Right atrium auricular region (tissue), 2 donors: ENCODE data around the gene RPL23. TPM values are rescaled to one million over a fixed set of nuclear protein-coding genes. Genes with fewer than 3 reads are reported as not detected.
A peak's percentile ranks its signal among the peaks of the same experiment; 100 is the strongest.

ENCODE experiments used
- DNase-seq: peaks from one replicate; pipeline ENCODE4 v3.0.0-alpha.2; 2019; ENCODE audit warnings: low spot score
- H3K27ac ChIP-seq, 2 donors: fragments of 200-600 bp; sonication (generic); 1 replicate in 1 of 2; 2 replicates in 1 of 2; pipeline ENCODE4 v1.5.1; 2016 to 2019
- H3K27me3 ChIP-seq, 2 donors: fragments of 200-600 bp; sonication (generic); one replicate each; pipeline versions ENCODE4 v1.5.1 to v1.6.0; 2017 to 2019
- H3K36me3 ChIP-seq: fragments of 200-600 bp; sonication (generic); one replicate; pipeline ENCODE4 v1.5.1; 2016
- H3K4me1 ChIP-seq, 2 donors: fragments of 200-600 bp; sonication (generic); one replicate each; pipeline versions ENCODE4 v1.5.1 to v1.6.0; 2017 to 2019
- H3K4me3 ChIP-seq, 2 donors: fragments of 200-600 bp; sonication (generic); 1 replicate in 1 of 2; 2 replicates in 1 of 2; pipeline ENCODE4 v1.5.1; 2017 to 2019; ENCODE audit warnings: mild to moderate bottlenecking in 1 of 2, moderate library complexity in 1 of 2
- H3K9me3 ChIP-seq, 2 donors: fragments of 200-600 bp; sonication (generic); one replicate each; pipeline ENCODE4 v1.5.1; 2019
- CTCF ChIP-seq, 2 donors: fragments of 200-600 bp; sonication (generic); IDR thresholded peaks; one replicate each; pipeline ENCODE4 v1.5.1; 2019; ENCODE audit warnings: antibody characterized with exemption in 2 of 2
- microRNA-seq, 2 donors: library from miRNA; unstranded; fragments of <30 nt; microRNA quantifications; one replicate each; pipeline ENCODE4, GENCODE V29; 2016 to 2017; ENCODE audit warnings: borderline number of aligned reads in 2 of 2, borderline replicate concordance in 1 of 2
- total RNA-seq, 2 donors: library from RNA; depleted of rRNA; stranded (reverse); fragments of >200 nt; gene quantifications; one replicate each; pipeline ENCODE4 v1.1.0, GENCODE V29; 2016

The RPL23 gene
- total RNA-seq, 2 donors from 2014 or later: 640 to 985 TPM

- DNase-seq: no peak
- no peak for TF ChIP-seq CTCF (IDR thresholded peaks at IDR 0.05)
- Histone ChIP-seq H3K4me3 (peak overlapping the region; percentile 76 to 92), H3K36me3 (peaks cover 40% of the 10 kb centered on the region), H3K27ac (peak overlapping the region; percentile 99 to 100), H3K4me1 (peaks cover 0 to 30% of the 10 kb centered on the region in 2 donors), H3K27me3 (no peaks in the 10 kb centered on the region), H3K9me3 (no peaks in the 10 kb centered on the region)
These were observed 53.2 kb downstream of the RPL23 start for GRCh38 chr17:38800237-38800760.

GRCh38 chr17:38799501-38800236 lies 53.9 kb downstream of the RPL23 start, which contains the start of gene PIP4K2B:
Gene PIP4K2B (minus strand): TSS chr17:38799556. CDS start chr17:38799424, 132 bp downstream.
- peak; percentile 94 for DNase-seq
- H3K9me3 ChIP-seq: no peaks in the 10 kb centered on the region
- peaks cover 34% of the 10 kb centered on the region for H3K36me3 ChIP-seq
- peaks cover 0 to 30% of the 10 kb centered on the region in 2 donors for H3K4me1 ChIP-seq
- no peaks in the 10 kb centered on the region for H3K27me3 ChIP-seq
- TF ChIP-seq CTCF (IDR thresholded peaks at IDR 0.05): no peak
- H3K4me3 ChIP-seq: peak within 1 kb of the TSS; percentile 76 to 92
- peak within 1 kb of the TSS; percentile 99 to 100 for H3K27ac ChIP-seq

GRCh38 chr17:38798614-38799500 lies 54.7 kb downstream of the RPL23 start:
- Histone ChIP-seq H3K4me3 (peak overlapping the region; percentile 76 to 92), H3K9me3 (no peaks in the 10 kb centered on the region), H3K27me3 (no peaks in the 10 kb centered on the region), H3K36me3 (peaks cover 27% of the 10 kb centered on the region), H3K27ac (peak overlapping the region; percentile 99 to 100), H3K4me1 (peaks cover 0 to 30% of the 10 kb centered on the region in 2 donors)
- no peak for TF ChIP-seq CTCF (IDR thresholded peaks at IDR 0.05)
- peak; percentile 58 for DNase-seq

Small RNA genes lying within 50 kb of the gene (microRNA-seq; reads per million reads assigned to microRNA genes)
- 2.1 to 3.5 reads per million in 2 donors for gene MIR4727

Other genes starting within 250 kb of the RPL23 start
- 1 to 10 TPM in 1 of 2 donors, under 1 TPM in 1; 0.52 to 1.1 TPM for gene SRCIN1, start 247.8 kb downstream of the RPL23 start, total RNA-seq
- 1 to 10 TPM in 1 of 2 donors, under 1 TPM in 1; 0.70 to 3.1 TPM for gene EPOP, start 178.8 kb downstream of the RPL23 start, total RNA-seq
- gene MLLT6, start 148.4 kb downstream of the RPL23 start, total RNA-seq: 10 to 100 TPM; 38.6 to 71.6 TPM
- gene CISD3, start 123.4 kb downstream of the RPL23 start, total RNA-seq: 10 to 100 TPM; 17.2 to 20.0 TPM
- 10 to 100 TPM in 1 of 2 donors, 1 to 10 TPM in 1; 5.9 to 12.1 TPM for gene PCGF2, start 105.4 kb downstream of the RPL23 start, total RNA-seq
- 100 to 1,000 TPM; 185 to 200 TPM for gene PSMB3, start 101.0 kb downstream of the RPL23 start, total RNA-seq
- gene PIP4K2B, start 54.2 kb downstream of the RPL23 start, total RNA-seq: 10 to 100 TPM; 45.9 to 47.7 TPM
- 1 to 10 TPM; 9.0 to 9.5 TPM for gene CWC25, start 28.4 kb downstream of the RPL23 start, total RNA-seq
- 10 to 100 TPM; 34.2 to 65.4 TPM for gene LASP1, start 16.3 kb upstream of the RPL23 start, total RNA-seq
- gene FBXO47, start 113.7 kb upstream of the RPL23 start, total RNA-seq: not detected